Measurements from ENCODE around the gene LKAAEAR1. TPM values are rescaled to one million over a fixed set of nuclear protein-coding genes. Genes with fewer than 3 reads are reported as not detected.

Gene LKAAEAR1
- total RNA-seq, 1 donor from 2014 or later = not detected

DNA sequence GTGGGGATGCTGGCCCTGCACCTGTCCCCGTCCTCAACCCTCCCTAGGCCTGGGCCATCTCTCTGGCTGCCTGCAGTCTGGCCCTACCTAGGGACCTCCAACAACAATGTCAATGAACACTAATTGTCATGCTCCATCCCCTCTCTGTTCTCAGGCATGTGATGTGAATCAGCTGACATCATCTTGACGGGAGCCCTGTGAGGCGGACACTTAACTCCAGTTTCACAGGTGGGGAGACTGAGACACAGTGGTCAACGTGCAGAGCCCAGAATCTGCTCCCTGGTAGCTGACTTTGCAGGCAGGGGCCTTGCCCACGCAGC, 22.0 kb downstream of the LKAAEAR1 start:
- TF ChIP-seq, protein P1, sequence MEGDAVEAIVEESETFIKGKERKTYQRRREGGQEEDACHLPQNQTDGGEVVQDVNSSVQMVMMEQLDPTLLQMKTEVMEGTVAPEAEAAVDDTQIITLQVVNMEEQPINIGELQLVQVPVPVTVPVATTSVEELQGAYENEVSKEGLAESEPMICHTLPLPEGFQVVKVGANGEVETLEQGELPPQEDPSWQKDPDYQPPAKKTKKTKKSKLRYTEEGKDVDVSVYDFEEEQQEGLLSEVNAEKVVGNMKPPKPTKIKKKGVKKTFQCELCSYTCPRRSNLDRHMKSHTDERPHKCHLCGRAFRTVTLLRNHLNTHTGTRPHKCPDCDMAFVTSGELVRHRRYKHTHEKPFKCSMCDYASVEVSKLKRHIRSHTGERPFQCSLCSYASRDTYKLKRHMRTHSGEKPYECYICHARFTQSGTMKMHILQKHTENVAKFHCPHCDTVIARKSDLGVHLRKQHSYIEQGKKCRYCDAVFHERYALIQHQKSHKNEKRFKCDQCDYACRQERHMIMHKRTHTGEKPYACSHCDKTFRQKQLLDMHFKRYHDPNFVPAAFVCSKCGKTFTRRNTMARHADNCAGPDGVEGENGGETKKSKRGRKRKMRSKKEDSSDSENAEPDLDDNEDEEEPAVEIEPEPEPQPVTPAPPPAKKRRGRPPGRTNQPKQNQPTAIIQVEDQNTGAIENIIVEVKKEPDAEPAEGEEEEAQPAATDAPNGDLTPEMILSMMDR (IDR thresholded peaks at IDR 0.05; ENCODE audit: insufficient read depth, low read length, poor library complexity, severe bottlenecking) = no peak
- Histone ChIP-seq H3K4me3 (ENCODE audit: low read depth, low read length) (peak overlapping the region; percentile 55), H3K27me3 (ENCODE audit: control insufficient read depth, insufficient read depth, low read length) (no peaks in the 10 kb centered on the region), H3K36me3 (ENCODE audit: control insufficient read depth, insufficient read depth, low read length) (no peaks in the 10 kb centered on the region)
- no peak for DNase-seq (ENCODE audit: low read depth)

DNA sequence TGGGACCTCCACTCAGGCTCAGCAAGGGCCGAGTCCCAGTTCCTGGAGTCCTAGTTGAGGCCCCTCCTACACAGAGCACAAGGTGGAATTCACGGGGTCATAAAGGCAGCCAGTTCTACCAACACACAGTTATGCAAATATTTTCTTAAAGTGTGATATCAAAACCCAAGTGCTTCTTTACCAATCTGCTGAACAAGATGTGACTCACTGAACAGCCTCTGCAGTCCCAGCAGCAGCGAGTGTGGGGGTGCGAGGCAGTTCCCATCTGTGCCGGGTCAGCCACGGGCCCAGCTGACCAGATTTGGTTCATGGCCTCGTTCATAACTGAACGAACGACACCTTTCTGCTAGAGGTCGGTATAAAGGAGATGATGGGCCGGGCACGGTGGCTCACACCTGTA, 25.7 kb downstream of the LKAAEAR1 start:
- DNase-seq (ENCODE audit: low read depth) = no peak

DNA sequence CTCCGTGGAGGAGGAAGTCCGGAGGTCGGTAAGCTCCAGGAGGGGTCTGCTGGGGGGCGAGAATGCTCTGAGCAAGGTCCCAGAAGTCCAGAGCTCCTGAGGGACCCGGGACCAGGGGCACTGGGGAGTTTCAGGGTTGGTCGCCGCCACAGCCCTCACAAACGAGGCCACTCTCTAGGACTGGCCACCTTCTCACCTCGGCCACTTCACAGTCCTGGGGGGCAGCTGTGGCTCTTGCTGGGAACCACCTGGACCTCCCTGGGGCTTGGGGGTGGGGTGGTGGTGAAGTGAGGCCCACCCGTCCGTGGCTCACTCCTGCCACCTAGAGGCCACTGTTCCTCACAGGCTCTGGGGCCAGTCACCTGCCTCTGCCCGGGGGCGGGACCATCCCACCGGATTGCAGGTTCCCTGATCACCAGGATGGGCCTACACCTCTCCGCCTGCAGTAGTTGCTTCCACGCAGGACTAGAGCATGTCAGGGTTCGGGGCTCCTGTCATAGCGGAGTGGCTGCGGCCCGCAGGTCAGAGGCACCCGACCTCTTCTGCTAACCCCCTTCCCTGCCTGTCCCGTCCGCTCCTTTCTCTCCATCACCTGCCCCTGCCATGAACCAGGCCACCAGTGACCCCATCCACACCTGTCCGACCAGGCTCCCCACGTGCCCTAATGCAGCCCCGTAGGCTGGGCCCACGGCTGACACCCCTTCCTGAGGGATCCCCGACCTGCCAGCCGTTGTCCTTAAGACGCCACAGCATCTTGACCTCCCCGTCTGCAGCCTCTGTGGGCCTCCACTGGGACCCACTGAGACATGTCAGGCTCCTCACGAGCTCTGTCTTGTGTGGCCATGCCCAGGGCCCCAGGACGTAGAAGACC, 26.3 kb downstream of the LKAAEAR1 start:
- no peaks in the 10 kb centered on the region for H3K36me3 ChIP-seq (ENCODE audit: control insufficient read depth, insufficient read depth, low read length)
- H3K27me3 ChIP-seq (ENCODE audit: control insufficient read depth, insufficient read depth, low read length) = peaks cover 13% of the 10 kb centered on the region
- TF ChIP-seq, protein P1 (IDR thresholded peaks at IDR 0.05; ENCODE audit: insufficient read depth, low read length, poor library complexity, severe bottlenecking) = peak; percentile 95
- no peak overlapping the region for H3K4me3 ChIP-seq (ENCODE audit: low read depth, low read length)
- DNase-seq (ENCODE audit: low read depth) = no peak

More for the DNA sequence above, 25.7 kb downstream of the LKAAEAR1 start:
- Histone ChIP-seq H3K36me3 (ENCODE audit: control insufficient read depth, insufficient read depth, low read length) (no peaks in the 10 kb centered on the region), H3K4me3 (ENCODE audit: low read depth, low read length) (no peak overlapping the region), H3K27me3 (ENCODE audit: control insufficient read depth, insufficient read depth, low read length) (peaks cover 6% of the 10 kb centered on the region)
- TF ChIP-seq, protein P1 (IDR thresholded peaks at IDR 0.05; ENCODE audit: insufficient read depth, low read length, poor library complexity, severe bottlenecking) = no peak

DNA sequence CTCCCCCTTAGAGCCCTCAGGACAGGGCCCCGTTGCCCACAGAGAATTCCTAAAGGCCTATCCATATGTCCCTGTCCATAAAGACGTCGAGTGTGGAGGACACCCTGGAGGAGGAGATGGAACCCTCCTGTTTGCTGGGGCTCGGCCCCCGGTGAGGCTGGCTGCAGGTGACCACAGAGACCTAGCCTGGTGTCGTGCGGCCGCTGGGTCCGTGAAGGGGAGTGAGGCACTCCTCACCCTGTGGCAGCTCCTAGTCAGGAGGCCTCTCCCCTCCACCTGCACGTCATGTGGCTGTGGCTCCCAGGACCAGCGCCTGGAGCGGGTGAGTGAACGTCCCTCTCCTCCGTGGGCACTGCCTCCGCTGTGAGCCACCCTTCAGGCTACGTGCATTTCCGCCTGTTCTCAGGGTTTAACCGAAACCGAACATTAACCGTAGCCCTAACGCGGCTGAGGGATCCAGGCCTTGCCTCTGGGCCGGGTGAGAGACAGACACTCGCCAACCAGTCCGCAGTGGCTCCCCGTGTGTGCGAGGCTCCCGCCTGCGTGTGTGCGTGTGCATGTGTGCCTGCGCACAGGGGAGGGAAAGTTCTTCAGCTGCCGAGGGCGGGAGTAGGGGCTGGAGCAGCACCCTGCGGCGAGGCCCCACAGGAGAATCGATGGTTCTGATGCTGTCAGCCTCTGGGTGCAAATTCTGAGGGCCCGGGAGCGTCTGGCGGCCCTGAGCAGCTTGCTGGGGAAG, 27.1 kb downstream of the LKAAEAR1 start:
- H3K27me3 ChIP-seq (ENCODE audit: control insufficient read depth, insufficient read depth, low read length) = peaks cover 20% of the 10 kb centered on the region
- no peaks in the 10 kb centered on the region for H3K36me3 ChIP-seq (ENCODE audit: control insufficient read depth, insufficient read depth, low read length)
- no peak for DNase-seq (ENCODE audit: low read depth)
- H3K4me3 ChIP-seq (ENCODE audit: low read depth, low read length) = no peak overlapping the region
- TF ChIP-seq, protein P1 (IDR thresholded peaks at IDR 0.05; ENCODE audit: insufficient read depth, low read length, poor library complexity, severe bottlenecking) = no peak

DNA sequence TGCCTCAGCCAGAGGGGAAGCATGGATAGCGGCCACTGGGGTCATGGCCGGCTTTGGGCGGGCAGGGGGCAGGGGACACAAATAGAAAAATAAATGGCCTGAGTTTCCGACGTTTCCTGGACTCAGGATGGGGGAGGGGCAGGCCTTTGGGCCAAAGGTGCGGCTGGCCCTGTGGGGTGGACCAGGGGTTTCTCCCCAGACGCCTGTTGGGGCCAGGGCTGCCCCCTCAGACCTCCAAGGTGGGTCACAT, 27.6 kb downstream of the LKAAEAR1 start:
- peaks cover 24% of the 10 kb centered on the region for H3K27me3 ChIP-seq (ENCODE audit: control insufficient read depth, insufficient read depth, low read length)
- DNase-seq (ENCODE audit: low read depth) = no peak
- no peak overlapping the region for H3K4me3 ChIP-seq (ENCODE audit: low read depth, low read length)
- H3K36me3 ChIP-seq (ENCODE audit: control insufficient read depth, insufficient read depth, low read length) = no peaks in the 10 kb centered on the region
- TF ChIP-seq, protein P1 (IDR thresholded peaks at IDR 0.05; ENCODE audit: insufficient read depth, low read length, poor library complexity, severe bottlenecking) = no peak
